HL-60 (cell line): ENCODE data around the gene TOMM20.
A peak's percentile ranks its signal among the peaks of the same experiment; 100 is the strongest.

Experiments used
- DNase-seq, 2 experiments: peaks; one replicate each; pipeline ENCODE4 v3.0.0-alpha.2; 2010 to 2020; ENCODE audit warnings: low read depth in 1 of 2, low spot score in 1 of 2
- H3K27ac ChIP-seq: fragments of 250-450 bp; sonication (Bioruptor Pico); replicated peaks from 2 replicates; pipeline ENCODE4 v1.5.1; 2020; ENCODE audit warnings: mild to moderate bottlenecking, moderate library complexity
- H3K27me3 ChIP-seq: fragments of 250-450 bp; sonication (Bioruptor Pico); 2 replicates; pipeline ENCODE4 v1.5.1; 2021; ENCODE audit warnings: mild to moderate bottlenecking, moderate library complexity; ENCODE audit not compliant: insufficient read depth, poor library complexity, severe bottlenecking
- H3K4me3 ChIP-seq: replicated peaks from 2 replicates; pipeline ENCODE4 v1.5.1; 2011; ENCODE audit warnings: mild to moderate bottlenecking, control low read depth, low read length; ENCODE audit not compliant: insufficient read depth
- CTCF ChIP-seq: IDR thresholded peaks from one replicate; pipeline ENCODE4 v1.5.1; 2011; ENCODE audit warnings: low read length, control low read depth, inconsistent platforms; ENCODE audit not compliant: insufficient read depth
- GABPA ChIP-seq: IDR thresholded peaks from 2 replicates; pipeline ENCODE4 v1.6.1; 2012; ENCODE audit warnings: low read depth
- POLR2AphosphoS5 ChIP-seq: IDR thresholded peaks from 2 replicates; pipeline ENCODE4 v1.6.1; 2012; ENCODE audit warnings: low read depth
- REST ChIP-seq: IDR thresholded peaks from 2 replicates; pipeline ENCODE4 v1.6.1; 2012; ENCODE audit warnings: low read depth; ENCODE audit not compliant: insufficient replicate concordance
- SPI1 ChIP-seq: IDR thresholded peaks from 2 replicates; pipeline ENCODE4 v1.6.1; 2012; ENCODE audit warnings: low read depth, mild to moderate bottlenecking, borderline replicate concordance

Gene TOMM20

GRCh38 chr1:235079443-235080296 lies 49.0 kb downstream of the TOMM20 start:
- DNase-seq, result no peak
- Histone ChIP-seq H3K27me3 (no peaks in the 10 kb centered on the region), H3K4me3 (no peak overlapping the region), H3K27ac (peak overlapping the region; percentile 12; the same call in 1 of the 2 replicates)
- no peak for TF ChIP-seq POLR2AphosphoS5
- peak; percentile 37; the same call in 1 of the 2 replicates for TF ChIP-seq SPI1

- H3K27me3 ChIP-seq, result no peaks in the 10 kb centered on the region
- H3K4me3 ChIP-seq, result no peak overlapping the region
- DNase-seq, result no peak
- H3K27ac ChIP-seq, result peak overlapping the region; percentile 66
- no peak for TF ChIP-seq GABPA
- TF ChIP-seq CTCF, result no peak
- TF ChIP-seq REST, result no peak
- TF ChIP-seq POLR2AphosphoS5, result no peak
- TF ChIP-seq SPI1, result no peak
Measured at GRCh38 chr1:235078480-235079381, 49.9 kb downstream of the TOMM20 start.

GRCh38 chr1:235077571-235078479 lies 50.8 kb downstream of the TOMM20 start:
- Histone ChIP-seq H3K27me3 (no peaks in the 10 kb centered on the region), H3K27ac (peak overlapping the region; percentile 66), H3K4me3 (no peak overlapping the region)
- DNase-seq, result peak in 1 of 2 experiments; percentile 56
- TF ChIP-seq SPI1, result peak; percentile 20; the same call in 1 of the 2 replicates
- no peak for TF ChIP-seq CTCF
- TF ChIP-seq POLR2AphosphoS5, result no peak

GRCh38 chr1:235077163-235077540 lies 51.5 kb downstream of the TOMM20 start:
- H3K4me3 ChIP-seq, result no peak overlapping the region
- DNase-seq, result no peak
- TF ChIP-seq REST (no peak), POLR2AphosphoS5 (no peak), SPI1 (no peak), CTCF (no peak), GABPA (no peak)
- no peaks in the 10 kb centered on the region for H3K27me3 ChIP-seq
- peak overlapping the region; percentile 66 for H3K27ac ChIP-seq
